AG09309 (cell line): ENCODE data around the gene ZGPAT.

Experiments
- DNase-seq: peaks from one replicate; pipeline ENCODE4 v3.0.0-alpha.2; 2010; ENCODE audit warnings: low read depth
- H3K4me3 ChIP-seq: 2 replicates; pipeline ENCODE4 v1.5.1; 2011; ENCODE audit warnings: mild to moderate bottlenecking, low read depth, low read length, moderate library complexity; ENCODE audit not compliant: control insufficient read depth
- TF ChIP-seq, protein P1 (sequence below): IDR thresholded peaks from 2 replicates; pipeline ENCODE4 v1.5.1; 2011; ENCODE audit warnings: mild to moderate bottlenecking, low read depth, low read length, inconsistent platforms; ENCODE audit not compliant: insufficient read depth, control insufficient read depth; ENCODE audit errors: missing control alignments

Gene ZGPAT

GRCh38 chr20:63747622-63748069 is 39.8 kb downstream of the ZGPAT start:
- no peak for DNase-seq
- TF ChIP-seq, protein P1, sequence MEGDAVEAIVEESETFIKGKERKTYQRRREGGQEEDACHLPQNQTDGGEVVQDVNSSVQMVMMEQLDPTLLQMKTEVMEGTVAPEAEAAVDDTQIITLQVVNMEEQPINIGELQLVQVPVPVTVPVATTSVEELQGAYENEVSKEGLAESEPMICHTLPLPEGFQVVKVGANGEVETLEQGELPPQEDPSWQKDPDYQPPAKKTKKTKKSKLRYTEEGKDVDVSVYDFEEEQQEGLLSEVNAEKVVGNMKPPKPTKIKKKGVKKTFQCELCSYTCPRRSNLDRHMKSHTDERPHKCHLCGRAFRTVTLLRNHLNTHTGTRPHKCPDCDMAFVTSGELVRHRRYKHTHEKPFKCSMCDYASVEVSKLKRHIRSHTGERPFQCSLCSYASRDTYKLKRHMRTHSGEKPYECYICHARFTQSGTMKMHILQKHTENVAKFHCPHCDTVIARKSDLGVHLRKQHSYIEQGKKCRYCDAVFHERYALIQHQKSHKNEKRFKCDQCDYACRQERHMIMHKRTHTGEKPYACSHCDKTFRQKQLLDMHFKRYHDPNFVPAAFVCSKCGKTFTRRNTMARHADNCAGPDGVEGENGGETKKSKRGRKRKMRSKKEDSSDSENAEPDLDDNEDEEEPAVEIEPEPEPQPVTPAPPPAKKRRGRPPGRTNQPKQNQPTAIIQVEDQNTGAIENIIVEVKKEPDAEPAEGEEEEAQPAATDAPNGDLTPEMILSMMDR = no peak
- H3K4me3 ChIP-seq = no peak overlapping the region

- TF ChIP-seq, protein P1 = no peak
- no peak overlapping the region for H3K4me3 ChIP-seq
- no peak for DNase-seq
Measured at GRCh38 chr20:63748070-63748933, 40.5 kb downstream of the ZGPAT start.

DNA sequence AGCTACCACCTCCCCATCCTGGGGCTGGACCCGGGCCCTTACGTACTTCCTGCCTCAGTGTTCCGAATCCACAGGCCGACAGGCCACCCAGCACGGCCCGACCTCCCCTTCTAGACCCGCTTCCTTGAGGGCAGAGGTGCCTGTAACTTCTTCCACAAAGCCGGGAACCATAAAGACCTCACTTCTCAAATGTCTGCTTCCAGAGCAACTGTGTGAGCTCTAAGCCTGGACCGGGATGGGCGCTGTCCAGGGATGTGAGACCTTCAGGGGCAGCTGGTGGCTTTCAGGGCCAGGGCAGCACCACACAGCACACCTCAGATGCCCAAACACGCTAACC is 41.1 kb downstream of the ZGPAT start:
- TF ChIP-seq, protein P1 = no peak
- DNase-seq = no peak

GRCh38 chr20:63749597-63750508 is 42.0 kb downstream of the ZGPAT start:
- DNase-seq = no peak
- H3K4me3 ChIP-seq = no peak overlapping the region
- TF ChIP-seq, protein P1 = no peak

More for the DNA sequence above, 41.1 kb downstream of the ZGPAT start:
- H3K4me3 ChIP-seq = no peak overlapping the region

DNA sequence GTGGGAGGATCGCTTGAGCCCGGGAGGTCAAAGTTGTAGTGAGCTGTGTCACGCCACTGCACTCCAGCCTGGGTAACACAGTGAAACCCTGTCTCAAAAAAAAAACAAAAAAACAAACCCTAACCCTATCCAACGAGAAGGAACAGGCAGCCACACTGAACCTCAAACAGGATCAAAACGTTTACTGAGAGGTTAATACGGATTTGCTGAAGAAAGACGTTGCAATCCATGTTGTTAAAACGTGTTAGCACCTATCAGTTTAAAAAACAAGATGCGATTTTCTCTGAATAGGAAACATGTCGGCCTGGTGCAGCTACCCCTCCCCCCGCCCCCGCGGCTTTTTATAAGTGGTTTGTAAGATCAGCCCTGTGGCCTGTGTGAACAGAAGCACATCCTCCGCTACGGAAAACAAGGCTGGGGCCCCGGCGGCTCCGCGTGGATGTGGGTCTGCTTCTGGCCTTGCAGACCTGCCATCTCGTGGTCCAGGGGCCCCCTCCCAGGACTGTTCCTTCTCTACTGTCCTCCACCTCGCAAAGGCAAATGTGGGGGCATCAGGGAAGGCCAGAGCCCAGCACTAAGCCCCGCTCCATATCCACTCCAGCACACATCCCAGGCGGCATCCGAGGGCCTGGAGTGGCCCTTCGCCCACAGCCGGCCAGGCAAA is 43.1 kb downstream of the ZGPAT start:
- TF ChIP-seq, protein P1 = no peak
- H3K4me3 ChIP-seq = no peak overlapping the region
- no peak for DNase-seq
